Activated CD4-positive, CD25-positive, alpha-beta regulatory T cell treated with anti-CD3 and anti-CD28 coated beads, Interleukin-2, amount 50 U/mL, for 16 hours (primary cell): ENCODE data around the gene MAL.

Experiments
- DNase-seq: peaks from one replicate; pipeline ENCODE4 v3.0.0-alpha.2; 2020; ENCODE audit warnings: low read depth, low spot score

The MAL gene

GRCh38 chr2:95048825-95049682 is 23.5 kb downstream of the MAL start:
- DNase-seq, result no peak

GRCh38 chr2:95049683-95049955 is 24.1 kb downstream of the MAL start:
- no peak for DNase-seq

- no peak for DNase-seq
Measured at GRCh38 chr2:95049961-95050360, 24.5 kb downstream of the MAL start.

- DNase-seq, result no peak
Measured at GRCh38 chr2:95050385-95051300, 25.1 kb downstream of the MAL start.

DNA sequence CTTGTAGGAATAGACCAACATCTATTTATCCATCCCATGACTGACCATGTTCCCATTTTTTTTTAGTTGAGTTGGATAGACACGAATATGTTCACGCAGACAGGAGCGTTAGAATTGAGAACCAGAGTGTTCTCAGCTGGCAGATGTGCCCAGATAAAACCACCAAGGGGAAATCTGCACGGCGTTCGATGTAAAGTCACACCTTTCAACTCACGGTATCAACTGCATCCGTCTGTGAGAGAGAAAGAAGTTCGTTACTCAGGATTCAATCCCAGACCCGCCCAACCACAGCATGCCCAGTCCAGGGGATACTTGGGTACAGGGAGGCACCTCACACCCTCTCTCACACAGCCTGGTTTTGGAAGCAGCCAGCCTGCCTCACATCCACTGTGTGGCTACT is 26.1 kb downstream of the MAL start:
- DNase-seq, result no peak

DNA sequence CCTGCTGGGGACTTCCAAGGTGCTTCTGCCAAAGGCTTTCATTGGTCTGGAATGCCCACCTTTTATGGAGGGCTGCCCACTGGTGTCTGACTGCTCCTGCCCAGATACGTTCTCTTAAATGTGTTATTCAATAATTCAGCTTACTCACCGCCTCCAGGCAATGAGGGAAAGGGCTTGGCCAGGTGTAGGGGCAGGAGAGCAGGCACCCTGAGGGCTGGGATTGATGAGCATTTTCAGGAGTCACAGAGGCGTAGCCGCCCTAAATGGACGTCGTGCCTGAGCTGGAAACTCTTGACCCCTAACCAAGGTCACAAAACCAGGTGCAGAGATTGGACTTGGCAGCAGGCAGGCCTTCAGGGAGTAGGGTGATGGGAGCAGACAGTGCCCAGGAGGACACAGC is 26.8 kb downstream of the MAL start:
- no peak for DNase-seq

GRCh38 chr2:95052804-95053479 is 27.4 kb downstream of the MAL start:
- no peak for DNase-seq

DNA sequence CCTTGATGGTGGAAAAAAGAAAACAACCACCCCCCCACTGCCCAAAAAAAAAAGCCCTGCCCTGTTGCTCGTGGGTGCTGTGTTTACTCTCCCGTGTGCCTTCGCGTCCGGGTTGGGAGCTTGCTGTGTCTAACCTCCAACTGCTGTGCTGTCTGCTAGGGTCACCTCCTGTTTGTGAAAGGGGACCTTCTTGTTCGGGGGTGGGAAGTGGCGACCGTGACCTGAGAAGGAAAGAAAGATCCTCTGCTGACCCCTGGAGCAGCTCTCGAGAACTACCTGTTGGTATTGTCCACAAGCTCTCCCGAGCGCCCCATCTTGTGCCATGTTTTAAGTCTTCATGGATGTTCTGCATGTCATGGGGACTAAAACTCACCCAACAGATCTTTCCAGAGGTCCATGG is 28.0 kb downstream of the MAL start:
- DNase-seq, result no peak

DNA sequence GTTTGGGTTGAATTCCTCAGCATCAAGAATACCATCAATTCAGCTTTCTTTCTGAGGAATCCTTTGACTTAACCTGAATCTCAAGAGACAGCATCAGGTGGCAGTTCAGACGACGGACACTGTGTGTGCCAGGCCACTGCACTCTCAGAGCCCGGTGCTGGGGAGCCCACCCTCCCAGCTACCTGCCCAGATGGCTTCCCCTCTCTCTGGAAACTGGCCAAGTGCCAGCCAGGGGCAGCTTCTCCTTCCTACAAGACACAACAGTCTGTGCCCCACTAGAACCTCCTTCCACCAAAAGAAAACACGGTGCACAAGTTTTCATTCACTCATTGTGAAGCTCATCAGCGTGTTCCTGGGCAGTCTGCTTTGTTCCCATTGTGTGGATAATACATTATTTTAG is 28.5 kb downstream of the MAL start:
- no peak for DNase-seq

- no peak for DNase-seq
Measured at GRCh38 chr2:95055262-95055661, 29.8 kb downstream of the MAL start.

DNA sequence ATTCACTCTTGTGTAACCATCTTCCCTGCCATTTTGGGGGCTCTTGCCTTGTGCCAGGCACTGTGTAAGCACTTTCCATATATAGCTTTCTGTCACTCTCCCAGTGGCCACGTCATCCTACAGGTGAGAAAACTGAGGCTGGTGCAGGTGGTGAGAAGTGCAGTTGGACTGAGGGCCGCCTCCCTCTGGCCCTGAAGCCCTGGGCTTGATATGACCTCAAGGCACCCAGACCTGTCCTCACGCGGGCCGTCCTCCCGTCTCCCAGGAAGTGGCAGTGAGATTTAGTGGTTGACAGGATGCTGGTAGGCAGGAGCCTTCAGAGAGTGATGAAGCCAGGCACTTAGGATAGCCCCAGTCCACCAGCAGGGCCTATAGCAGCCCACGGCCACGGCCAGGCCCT is 30.5 kb downstream of the MAL start:
- DNase-seq, result no peak

GRCh38 chr2:95056461-95057459 is 31.3 kb downstream of the MAL start:
- no peak for DNase-seq

GRCh38 chr2:95057535-95058370 is 32.2 kb downstream of the MAL start:
- DNase-seq, result no peak

DNA sequence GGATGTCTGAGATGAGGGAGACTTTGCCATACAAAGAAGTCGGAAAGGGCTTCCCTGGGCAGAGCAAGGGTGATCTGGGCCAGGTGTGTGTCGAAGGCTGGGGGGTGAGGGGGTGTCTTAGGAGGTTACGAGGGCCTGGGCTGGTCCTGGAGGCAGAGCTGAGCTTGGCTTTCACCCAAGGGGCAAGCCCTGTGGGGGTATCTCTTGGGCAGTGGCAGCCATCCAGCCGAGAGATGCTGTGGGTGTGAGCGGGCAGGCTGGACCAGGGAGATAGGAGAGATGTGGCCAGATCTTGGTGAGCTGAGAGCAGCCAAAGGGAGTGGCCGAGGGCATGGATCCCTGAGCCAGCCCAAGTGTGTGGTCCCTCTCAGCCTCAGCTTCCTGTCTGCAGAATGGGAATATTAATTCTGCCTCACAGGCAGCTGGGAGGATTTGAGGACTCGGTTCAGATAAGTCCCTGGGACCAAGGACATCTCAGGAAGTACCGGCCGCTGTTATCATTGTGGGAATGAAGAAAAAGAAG is 33.0 kb downstream of the MAL start:
- DNase-seq, result no peak

- no peak for DNase-seq
Measured at GRCh38 chr2:95058989-95059641, 33.6 kb downstream of the MAL start.

DNA sequence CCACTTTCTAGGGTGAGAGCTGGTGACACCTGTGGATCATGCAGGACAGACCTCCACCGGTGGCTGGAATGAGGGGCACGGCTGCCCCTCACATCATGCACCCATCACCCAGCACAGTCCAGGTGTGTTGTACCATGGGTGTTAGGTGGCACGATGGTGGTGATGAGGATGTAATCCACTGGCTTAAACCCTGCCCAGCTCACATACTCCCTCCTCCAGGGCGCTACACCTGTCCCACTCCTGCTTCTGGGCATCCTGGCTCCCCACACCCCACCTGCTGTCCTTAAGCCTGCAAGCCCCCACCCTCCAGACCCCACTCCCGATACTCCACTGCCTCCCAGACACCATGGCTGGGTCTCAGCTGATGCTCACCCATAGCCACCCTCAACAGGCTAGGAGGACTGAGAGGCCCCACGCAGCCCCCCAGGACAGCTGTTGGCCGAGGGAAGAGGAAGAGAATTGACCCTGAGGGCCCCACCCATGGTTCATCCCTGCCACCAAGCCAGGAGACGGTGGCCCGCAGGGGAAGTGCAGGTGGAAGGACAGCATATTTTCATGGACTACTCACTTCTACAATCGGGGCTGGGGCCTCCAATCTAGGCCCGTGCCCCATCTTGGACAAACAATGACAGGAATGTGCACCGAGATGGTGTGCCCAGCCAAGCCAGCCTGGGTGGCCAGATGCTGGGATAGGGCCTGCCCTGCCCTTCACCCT is 34.3 kb downstream of the MAL start:
- no peak for DNase-seq

DNA sequence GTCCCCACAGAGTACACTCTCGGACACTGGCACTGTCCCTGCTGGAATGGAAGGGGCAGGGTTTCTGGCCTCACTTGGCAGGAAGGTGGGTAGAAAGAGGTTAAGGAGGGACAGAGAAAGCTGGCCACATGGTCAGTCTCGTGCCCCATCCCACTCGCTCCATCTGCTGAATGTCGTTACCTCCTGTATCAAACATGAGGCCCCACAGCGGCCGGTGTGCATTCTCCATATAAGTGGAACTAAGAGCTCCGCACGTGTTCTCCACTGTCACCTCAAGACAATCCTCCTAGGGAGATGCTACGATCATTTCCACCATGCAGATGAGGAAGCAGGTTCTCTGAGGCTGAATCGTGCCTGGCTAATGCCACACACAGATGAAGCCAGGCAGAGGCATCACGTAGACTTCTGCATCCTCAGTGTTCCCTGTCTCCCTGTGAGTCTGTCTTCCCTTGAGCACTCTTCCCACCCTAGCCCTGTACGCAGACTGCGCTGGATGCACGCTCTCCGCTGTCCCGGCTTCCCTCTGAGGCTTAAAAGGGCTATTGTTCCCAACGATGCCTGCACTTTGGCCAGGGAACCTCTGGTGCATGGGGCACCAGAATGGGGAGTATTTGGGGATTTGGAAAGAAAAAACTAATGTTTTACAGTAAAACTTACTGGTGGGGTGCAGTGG is 35.1 kb downstream of the MAL start:
- DNase-seq, result no peak

DNA sequence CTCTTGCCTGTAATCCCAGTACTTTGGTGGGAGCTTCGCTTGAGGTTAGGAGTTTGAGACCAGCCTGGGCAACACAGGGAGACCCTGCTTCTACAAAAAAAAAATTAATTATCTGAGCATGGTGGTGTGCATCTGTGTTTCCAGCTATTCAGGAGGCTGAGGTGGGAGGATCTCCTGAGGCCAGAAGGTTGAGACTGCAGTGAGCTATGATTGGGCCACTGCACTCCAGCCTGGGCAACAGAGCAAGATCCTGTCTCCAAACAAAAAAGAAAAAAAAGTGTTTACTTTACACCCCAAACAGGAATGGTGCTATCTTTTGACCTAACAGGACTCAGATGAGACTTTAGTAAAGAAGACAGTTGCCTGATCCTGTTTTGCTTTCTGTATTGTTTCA is 35.6 kb downstream of the MAL start:
- DNase-seq, result no peak
